ENCODE data around the gene PARP8. TPM values are rescaled to one million over a fixed set of nuclear protein-coding genes. Genes with fewer than 3 reads are reported as not detected.

Gene PARP8
- total RNA-seq, 2 donors from 2014 or later, result 5.4 to 6.7 TPM

- Histone ChIP-seq H3K4me3 (no peak overlapping the region), H3K4me1 (no peaks in the 10 kb centered on the region), H3K27me3 (no peaks in the 10 kb centered on the region), H3K27ac (peak overlapping the region; percentile 10), H3K9ac (ENCODE audit: low read depth in 2 of 2, low read length in 2 of 2) (no peak overlapping the region), H3K36me3 (no peaks in the 10 kb centered on the region), H3K9me3 (no peaks in the 10 kb centered on the region)
- intact Hi-C loops (cut with DNase I), result no loop called here
- DNase-seq, result peak; percentile 22
- TF ChIP-seq CTCF (IDR thresholded peaks at IDR 0.05), result no peak
Observed at GRCh38 chr5:50711280-50711679, 44.8 kb downstream of the PARP8 start.

- Histone ChIP-seq H3K9ac (ENCODE audit: low read depth in 2 of 2, low read length in 2 of 2) (no peak overlapping the region), H3K36me3 (no peaks in the 10 kb centered on the region), H3K4me1 (no peaks in the 10 kb centered on the region), H3K27me3 (no peaks in the 10 kb centered on the region), H3K9me3 (no peaks in the 10 kb centered on the region), H3K27ac (no peak overlapping the region), H3K4me3 (no peak overlapping the region)
- intact Hi-C loops (cut with DNase I), result no loop called here
- no peak for TF ChIP-seq CTCF (IDR thresholded peaks at IDR 0.05)
- no peak for DNase-seq
Observed at GRCh38 chr5:50712479-50712878, 46.0 kb downstream of the PARP8 start.

- Histone ChIP-seq H3K9me3 (no peaks in the 10 kb centered on the region), H3K4me3 (no peak overlapping the region), H3K36me3 (no peaks in the 10 kb centered on the region), H3K27ac (no peak overlapping the region), H3K27me3 (no peaks in the 10 kb centered on the region), H3K9ac (ENCODE audit: low read depth in 2 of 2, low read length in 2 of 2) (no peak overlapping the region), H3K4me1 (no peaks in the 10 kb centered on the region)
- TF ChIP-seq CTCF (IDR thresholded peaks at IDR 0.05), result no peak
- DNase-seq, result no peak
- intact Hi-C loops (cut with DNase I), result no loop called here
Observed at GRCh38 chr5:50715001-50715400, 48.6 kb downstream of the PARP8 start.

GRCh38 chr5:50716134-50716533 lies 49.7 kb downstream of the PARP8 start:
- H3K4me3 ChIP-seq, result no peak overlapping the region
- H3K4me1 ChIP-seq, result no peaks in the 10 kb centered on the region
- H3K27ac ChIP-seq, result no peak overlapping the region
- no peaks in the 10 kb centered on the region for H3K36me3 ChIP-seq
- no peak for TF ChIP-seq CTCF (IDR thresholded peaks at IDR 0.05)
- H3K9ac ChIP-seq (ENCODE audit: low read depth in 2 of 2, low read length in 2 of 2), result no peak overlapping the region
- intact Hi-C loops (cut with DNase I), result no loop called here
- H3K9me3 ChIP-seq, result no peaks in the 10 kb centered on the region
- H3K27me3 ChIP-seq, result no peaks in the 10 kb centered on the region
- DNase-seq, result no peak

GRCh38 chr5:50717651-50718050 lies 51.2 kb downstream of the PARP8 start:
- no peak for DNase-seq
- Histone ChIP-seq H3K27ac (no peak overlapping the region), H3K4me1 (no peaks in the 10 kb centered on the region), H3K9ac (ENCODE audit: low read depth in 2 of 2, low read length in 2 of 2) (no peak overlapping the region), H3K36me3 (no peaks in the 10 kb centered on the region), H3K27me3 (no peaks in the 10 kb centered on the region), H3K9me3 (no peaks in the 10 kb centered on the region), H3K4me3 (no peak overlapping the region)
- intact Hi-C loops (cut with DNase I), result no loop called here
- no peak for TF ChIP-seq CTCF (IDR thresholded peaks at IDR 0.05)

All from colonic mucosa (tissue), 4 donors.